Measurements from ENCODE around the gene METTL22. TPM values are rescaled to one million over a fixed set of nuclear protein-coding genes. Genes with fewer than 3 reads are reported as not detected.

METTL22 gene
- total RNA-seq, result 24.7 and 27.1 TPM in 2 replicates

GRCh38 chr16:8621572-8622314 is at the start of gene METTL22:
Gene METTL22 (plus strand): TSS chr16:8621698. CDS start chr16:8625666, 3,968 bp downstream.

GRCh38 chr16:8589900-8590688 is 31.4 kb upstream of the METTL22 start, which contains the start of gene TMEM114:
Gene TMEM114 (minus strand): TSS chr16:8590511. CDS start chr16:8589838, 673 bp downstream.

GRCh38 chr16:8674413-8675022 is 53.0 kb downstream of the METTL22 start, which contains the start of gene ABAT:
Gene ABAT (plus strand): TSS chr16:8674617. CDS start chr16:8735740, 61,123 bp downstream.

Small RNAs within 50 kb of the gene (small RNA-seq; reads per million reads assigned to genes)
- not detected for gene RN7SL743P

Other genes with a start within 250 kb of the METTL22 start
- not detected in 2 replicates for gene TMEM114, start 31.2 kb upstream of the METTL22 start, total RNA-seq
- 16.9 and 27.7 TPM in 2 replicates for gene ABAT, start 52.9 kb downstream of the METTL22 start, total RNA-seq
- 2.0 and 3.9 TPM in 2 replicates for gene TMEM186, start 175.9 kb downstream of the METTL22 start, total RNA-seq
- gene PMM2, start 176.1 kb downstream of the METTL22 start, total RNA-seq, result 40.4 and 45.3 TPM in 2 replicates
- 74.4 and 123 TPM in 2 replicates for gene CARHSP1, start 247.3 kb downstream of the METTL22 start, total RNA-seq

All from placental epithelial cell (primary cell).